ENCODE results near the gene NTN1. TPM values are rescaled to one million over a fixed set of nuclear protein-coding genes. Genes with fewer than 3 reads are reported as not detected.

NTN1 gene
- total and polyA plus RNA-seq, 7 donors, result 0.38 to 2.1 (median 0.85) TPM

DNA sequence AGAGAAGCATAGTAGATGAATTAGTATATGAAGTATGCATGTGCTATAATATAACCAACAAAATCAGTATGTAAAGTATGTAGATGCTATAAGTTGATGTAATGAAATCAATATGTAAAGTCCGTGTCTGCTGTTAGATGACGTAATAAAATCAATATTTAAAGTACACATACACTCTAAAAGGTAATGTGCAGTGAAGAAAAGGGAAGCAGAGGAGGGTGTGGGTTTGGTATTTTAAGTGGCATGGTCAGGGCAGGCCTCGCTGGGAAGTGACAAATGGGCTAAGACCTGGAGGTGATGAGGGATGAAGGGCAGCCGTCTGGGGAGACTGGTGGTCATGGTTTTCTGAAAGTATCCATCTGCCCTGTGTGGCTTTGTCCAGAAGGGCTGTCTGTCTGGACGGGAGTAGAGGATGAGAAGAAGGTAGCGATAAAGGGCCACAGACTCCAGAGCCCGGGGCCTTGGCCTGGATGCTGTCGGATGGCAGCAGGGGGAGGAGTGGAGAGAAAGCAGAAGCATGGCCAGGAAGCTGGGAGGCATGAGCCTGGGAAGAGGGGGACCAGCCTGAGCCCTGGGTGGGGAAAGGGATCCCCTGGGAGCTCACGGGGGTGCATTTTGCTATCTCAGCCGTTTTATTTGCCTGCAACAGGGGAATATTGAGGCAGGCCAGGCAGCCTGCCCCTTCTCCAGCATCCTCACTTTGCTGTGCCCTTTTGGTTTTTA, 121.6 kb downstream of the NTN1 start:
- WGBS, 3 donors, result 82 to 87% (median 84%) methylated on average over 10 of the region's 10 CpGs
- intact Hi-C loops (cut with DNase I), result loop anchor here in 1 of 2 donors (10.0 kb wide), 1 partner anchor 62 kb away; no protein-coding TSS in a partner anchor
- no peak overlapping the region for H3K4me3 ChIP-seq
- H3K27ac ChIP-seq, result no peak overlapping the region
- TF ChIP-seq, protein P1, sequence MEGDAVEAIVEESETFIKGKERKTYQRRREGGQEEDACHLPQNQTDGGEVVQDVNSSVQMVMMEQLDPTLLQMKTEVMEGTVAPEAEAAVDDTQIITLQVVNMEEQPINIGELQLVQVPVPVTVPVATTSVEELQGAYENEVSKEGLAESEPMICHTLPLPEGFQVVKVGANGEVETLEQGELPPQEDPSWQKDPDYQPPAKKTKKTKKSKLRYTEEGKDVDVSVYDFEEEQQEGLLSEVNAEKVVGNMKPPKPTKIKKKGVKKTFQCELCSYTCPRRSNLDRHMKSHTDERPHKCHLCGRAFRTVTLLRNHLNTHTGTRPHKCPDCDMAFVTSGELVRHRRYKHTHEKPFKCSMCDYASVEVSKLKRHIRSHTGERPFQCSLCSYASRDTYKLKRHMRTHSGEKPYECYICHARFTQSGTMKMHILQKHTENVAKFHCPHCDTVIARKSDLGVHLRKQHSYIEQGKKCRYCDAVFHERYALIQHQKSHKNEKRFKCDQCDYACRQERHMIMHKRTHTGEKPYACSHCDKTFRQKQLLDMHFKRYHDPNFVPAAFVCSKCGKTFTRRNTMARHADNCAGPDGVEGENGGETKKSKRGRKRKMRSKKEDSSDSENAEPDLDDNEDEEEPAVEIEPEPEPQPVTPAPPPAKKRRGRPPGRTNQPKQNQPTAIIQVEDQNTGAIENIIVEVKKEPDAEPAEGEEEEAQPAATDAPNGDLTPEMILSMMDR (IDR thresholded peaks at IDR 0.05), result no peak
- ATAC-seq (no peak), DNase-seq (no peak)
- H3K9me3 ChIP-seq, result no peaks in the 10 kb centered on the region
- H3K4me1 ChIP-seq, result no peaks in the 10 kb centered on the region
- H3K27me3 ChIP-seq (ENCODE audit: insufficient read depth in 3 of 3, low read length in 2 of 3), result no peaks in the 10 kb centered on the region
- H3K36me3 ChIP-seq (ENCODE audit: insufficient read depth in 1 of 2, low read depth in 1 of 2), result no peaks in the 10 kb centered on the region

DNA sequence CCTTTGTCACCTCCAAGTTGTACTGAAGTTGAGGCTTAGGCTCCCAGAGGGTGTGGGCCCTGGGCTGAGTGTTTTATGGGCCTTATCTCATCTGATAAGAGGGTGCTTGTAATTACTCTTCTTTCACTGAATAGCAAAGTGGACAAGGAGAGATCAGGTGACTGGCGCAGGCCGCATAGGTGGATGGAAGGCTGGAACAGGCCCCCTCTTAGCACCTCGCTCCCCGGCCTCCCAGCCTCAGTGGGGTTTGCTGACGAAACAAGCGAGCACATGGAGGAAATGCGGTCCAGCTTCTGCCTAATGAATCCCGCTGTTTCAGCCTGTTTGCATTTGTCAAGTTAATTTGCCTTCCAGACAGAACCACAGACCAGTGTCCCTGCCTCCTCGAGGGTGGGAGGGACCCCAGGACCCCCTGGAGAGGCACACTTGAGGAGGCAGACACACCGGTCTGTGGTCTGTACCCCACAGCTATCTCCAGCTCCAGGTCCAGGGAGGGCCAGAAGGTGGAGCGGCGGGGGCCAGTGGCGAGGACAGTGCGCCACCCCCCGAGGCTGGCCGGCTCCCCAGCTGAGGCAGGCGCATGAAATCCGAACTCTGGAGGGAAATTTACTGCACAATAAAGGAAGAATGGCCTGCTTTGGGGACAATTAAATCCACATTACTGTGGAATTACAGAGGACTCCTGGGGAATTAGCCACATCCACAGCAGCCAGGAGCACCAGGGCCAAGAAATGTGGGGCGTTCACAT, 123.4 kb downstream of the NTN1 start:
- intact Hi-C loops (cut with DNase I), result loop anchor here in 1 of 2 donors (10.0 kb wide), 1 partner anchor 60 kb away; no protein-coding TSS in a partner anchor
- ATAC-seq, result no peak
- no peaks in the 10 kb centered on the region for H3K9me3 ChIP-seq
- H3K27me3 ChIP-seq (ENCODE audit: insufficient read depth in 3 of 3, low read length in 2 of 3), result peaks cover 0 to 1% (median 0%) of the 10 kb centered on the region in 3 donors
- H3K36me3 ChIP-seq (ENCODE audit: insufficient read depth in 1 of 2, low read depth in 1 of 2), result no peaks in the 10 kb centered on the region
- TF ChIP-seq, protein P1 (IDR thresholded peaks at IDR 0.05), result no peak
- WGBS, 3 donors, result 63 to 78% (median 74%) methylated on average over 19 of the region's 19 CpGs
- DNase-seq, result no peak
- H3K27ac ChIP-seq, result no peak overlapping the region
- H3K4me1 ChIP-seq, result no peaks in the 10 kb centered on the region
- no peak overlapping the region for H3K4me3 ChIP-seq

- no peaks in the 10 kb centered on the region for H3K4me1 ChIP-seq
- H3K36me3 ChIP-seq (ENCODE audit: insufficient read depth in 1 of 2, low read depth in 1 of 2), result no peaks in the 10 kb centered on the region
- H3K27me3 ChIP-seq (ENCODE audit: insufficient read depth in 3 of 3, low read length in 2 of 3), result peaks cover 0 to 4% (median 0%) of the 10 kb centered on the region in 3 donors
- DNase-seq (no peak), ATAC-seq (no peak)
- WGBS, 3 donors, result 59 to 80% (median 65%) methylated on average over 4 of the region's 4 CpGs
- TF ChIP-seq, protein P1 (IDR thresholded peaks at IDR 0.05), result no peak
- intact Hi-C loops (cut with DNase I), result loop anchor here in 1 of 2 donors (10.0 kb wide), 1 partner anchor 59 kb away; no protein-coding TSS in a partner anchor
- no peak overlapping the region for H3K27ac ChIP-seq
- no peak overlapping the region for H3K4me3 ChIP-seq
- H3K9me3 ChIP-seq, result no peaks in the 10 kb centered on the region
These were observed 124.8 kb downstream of the NTN1 start for GRCh38 chr17:9146064-9146463.

GRCh38 chr17:9148905-9149525, 127.7 kb downstream of the NTN1 start:
- Histone ChIP-seq H3K27ac (no peak overlapping the region), H3K9me3 (no peaks in the 10 kb centered on the region), H3K4me1 (no peaks in the 10 kb centered on the region), H3K4me3 (no peak overlapping the region), H3K27me3 (ENCODE audit: insufficient read depth in 3 of 3, low read length in 2 of 3) (peaks cover 0 to 4% (median 0%) of the 10 kb centered on the region in 3 donors), H3K36me3 (ENCODE audit: insufficient read depth in 1 of 2, low read depth in 1 of 2) (no peaks in the 10 kb centered on the region)
- intact Hi-C loops (cut with DNase I), result loop anchor here in 1 of 2 donors (10.0 kb wide), 1 partner anchor 56 kb away; no protein-coding TSS in a partner anchor
- ATAC-seq (no peak), DNase-seq (no peak)
- TF ChIP-seq, protein P1 (IDR thresholded peaks at IDR 0.05), result no peak
- WGBS, 3 donors, result 30 to 49% (median 47%) methylated on average over 6 of the region's 6 CpGs
